GM18907 (cell line): Measurements from ENCODE around the gene LTBP2.

Source experiments
- ATAC-seq: cut with Tn5 transposase; IDR thresholded peaks from one replicate; pipeline ENCODE4 v1.9.1; 2021; ENCODE audit warnings: mild to moderate bottlenecking, moderate library complexity; ENCODE audit not compliant: unreplicated experiment

The LTBP2 gene

DNA sequence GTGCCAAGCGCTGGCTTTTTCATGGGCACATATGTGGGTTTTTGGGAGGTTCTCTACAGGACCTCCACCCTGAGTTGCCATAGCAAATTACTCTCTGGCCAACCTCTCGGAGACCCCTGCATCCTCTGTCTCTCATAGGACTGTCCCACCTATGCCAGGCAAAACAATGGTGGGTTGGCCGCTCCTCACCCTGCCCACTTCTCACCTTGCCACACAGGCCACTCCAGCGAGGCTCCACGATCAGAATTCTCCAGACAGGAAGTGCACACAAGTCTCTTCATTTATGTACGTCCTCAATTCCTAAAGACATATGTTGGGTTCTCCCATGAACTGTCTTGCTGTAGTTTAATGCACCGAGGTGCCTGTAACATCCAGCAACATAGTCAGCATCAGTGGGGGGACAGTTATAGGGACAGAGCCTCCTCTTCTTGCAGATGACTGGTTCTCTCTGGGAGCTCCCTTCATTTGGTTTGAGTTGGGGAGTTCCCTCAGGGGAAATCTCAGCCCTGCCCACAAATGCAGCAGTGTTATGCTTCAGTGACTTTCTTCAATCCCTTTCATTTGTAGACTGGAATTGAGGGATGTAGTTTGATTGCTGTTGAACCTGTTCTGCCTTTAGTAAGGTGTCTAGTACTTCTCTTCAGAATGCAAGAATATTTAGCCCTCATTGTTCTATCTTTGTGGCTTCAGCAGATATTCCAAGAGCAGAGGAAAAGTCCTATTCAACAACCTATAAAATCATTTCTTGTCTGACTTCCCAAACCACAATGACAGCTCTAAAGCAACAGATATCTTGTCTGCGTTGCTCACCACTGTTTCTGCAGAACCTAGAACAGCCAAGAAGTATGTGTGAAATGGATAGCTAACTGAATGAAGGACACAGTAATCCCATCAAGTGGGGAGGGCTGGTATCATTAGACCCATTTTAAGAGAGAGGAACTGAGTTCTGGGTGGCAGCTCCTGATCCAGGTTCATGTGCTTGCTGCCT is 2.8 kb upstream of the LTBP2 start:
- no peak for ATAC-seq

GRCh38 chr14:74613211-74613914 is 1.3 kb upstream of the LTBP2 start:
- ATAC-seq, result no peak

DNA sequence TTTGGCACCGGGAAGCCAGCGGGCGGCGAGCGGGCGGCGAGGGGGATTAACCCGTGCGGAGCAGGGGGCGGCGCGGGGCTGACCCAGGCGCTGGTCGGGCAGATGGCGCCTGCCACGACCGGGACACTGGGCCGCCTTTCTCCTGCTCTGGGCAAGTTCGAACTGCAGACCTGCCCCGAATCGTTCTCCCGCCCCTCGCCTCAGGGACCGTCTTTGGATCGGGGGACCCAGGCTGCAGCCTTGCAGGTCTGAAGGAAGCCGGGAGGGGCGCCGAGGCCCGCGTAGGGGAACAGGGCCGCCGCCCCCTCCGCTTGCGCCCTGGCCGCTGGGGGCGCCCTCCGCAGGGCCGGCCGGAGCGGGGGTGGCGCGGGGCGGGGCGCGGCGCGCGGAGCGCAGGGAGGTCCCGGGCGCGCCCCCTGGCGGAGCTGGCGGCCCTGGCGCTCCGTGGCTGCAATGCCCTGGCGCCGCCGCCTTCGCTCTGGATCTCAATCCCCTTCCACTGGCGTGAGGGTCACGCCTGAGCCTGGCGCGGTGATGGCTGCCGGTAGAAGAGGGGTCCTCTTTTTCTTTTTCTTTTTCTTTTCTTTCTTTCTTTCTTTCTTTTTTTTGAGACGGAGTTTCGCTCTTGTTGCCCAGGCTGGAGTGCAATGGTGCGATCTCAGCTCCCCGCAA is 449 bp upstream of the LTBP2 start:
- ATAC-seq, result peak; percentile 62

DNA sequence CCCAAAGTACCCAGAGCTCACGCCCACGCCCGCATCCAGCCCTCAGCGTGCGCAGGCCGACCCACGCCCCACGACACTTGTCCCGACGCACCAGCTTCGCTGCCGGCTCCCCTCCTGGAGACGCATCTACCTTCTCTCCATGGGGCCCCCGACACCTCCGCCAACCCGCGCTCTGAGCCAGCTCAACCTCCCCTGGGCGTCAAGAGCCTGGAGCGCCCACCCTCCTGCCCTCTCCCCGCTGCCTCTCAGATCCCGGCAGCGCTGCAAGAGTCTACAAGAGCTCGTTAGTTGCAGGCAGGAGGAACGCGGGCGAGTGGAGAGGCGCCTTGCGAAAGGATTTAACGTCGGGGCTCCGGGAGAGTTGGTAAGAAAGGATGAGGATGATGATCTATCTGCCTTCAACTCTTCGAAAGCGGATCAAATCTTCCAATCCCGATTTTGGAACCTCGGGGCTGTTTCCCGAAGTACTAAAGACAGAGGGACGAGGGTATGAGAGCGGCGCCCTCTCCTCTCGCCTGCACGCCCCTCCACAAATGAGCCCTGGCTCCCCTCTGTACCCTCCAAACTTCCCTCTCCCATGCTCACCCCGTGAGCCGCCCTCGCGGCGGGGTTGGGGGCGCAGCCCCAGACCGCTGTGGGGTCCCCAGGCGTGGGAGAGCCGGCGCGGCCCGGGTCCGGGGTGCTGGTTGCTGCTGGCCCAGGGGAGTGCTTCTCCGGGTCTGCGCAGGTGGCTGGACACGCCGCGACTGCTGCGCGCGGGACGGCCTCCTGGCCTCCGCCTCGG is 979 bp downstream of the LTBP2 start:
- no peak for ATAC-seq

DNA sequence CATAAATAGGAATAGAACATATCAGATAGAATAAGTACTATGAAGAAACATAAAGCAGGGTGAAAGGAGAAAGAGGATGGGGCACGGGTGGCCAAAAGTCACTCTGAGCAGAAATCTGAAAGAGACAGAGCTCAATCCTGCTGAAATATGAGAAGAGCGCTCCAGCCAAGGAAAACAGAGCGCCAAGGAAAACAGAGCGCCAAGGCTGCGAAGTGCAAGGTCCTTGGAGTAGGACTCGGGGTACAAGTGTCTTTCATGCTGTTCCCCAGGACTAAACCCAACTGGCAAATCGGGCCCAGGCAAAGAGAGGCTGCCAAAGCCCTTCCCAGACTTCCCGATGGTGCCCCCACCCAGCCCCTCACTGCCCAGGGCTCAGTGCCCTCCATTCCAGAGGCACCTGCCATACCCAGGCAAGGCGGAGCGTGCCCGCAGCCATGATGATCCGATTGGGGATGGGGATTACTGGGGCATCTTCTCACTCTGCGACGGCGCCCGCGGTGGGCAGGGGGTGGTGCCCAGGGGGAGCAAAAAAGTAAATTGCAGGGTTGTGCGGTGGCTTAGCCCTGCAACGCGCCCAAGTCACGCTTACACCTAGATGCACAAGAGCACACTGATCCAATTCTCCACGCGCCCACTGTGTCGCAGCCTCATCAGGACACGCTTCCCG is 1.7 kb downstream of the LTBP2 start:
- ATAC-seq, result no peak

DNA sequence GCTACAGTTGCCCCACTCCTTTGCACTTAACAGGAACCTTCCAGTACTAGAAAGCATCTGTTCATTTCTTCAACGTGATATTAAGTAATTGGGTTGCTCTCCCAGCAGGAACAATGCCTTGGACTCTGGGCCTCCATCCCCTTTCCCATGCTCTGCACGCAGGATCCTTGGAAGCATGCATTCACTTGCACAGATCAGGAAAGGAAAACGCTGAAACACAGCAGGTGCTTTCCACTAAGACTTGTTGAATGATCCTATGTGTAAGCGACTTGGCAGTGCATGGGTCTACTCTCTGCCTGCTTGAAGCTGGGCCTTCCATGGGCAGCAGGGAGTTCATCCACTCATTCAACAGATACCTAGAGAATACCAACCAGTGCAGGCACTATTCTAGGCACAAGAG is 2.3 kb downstream of the LTBP2 start:
- no peak for ATAC-seq

DNA sequence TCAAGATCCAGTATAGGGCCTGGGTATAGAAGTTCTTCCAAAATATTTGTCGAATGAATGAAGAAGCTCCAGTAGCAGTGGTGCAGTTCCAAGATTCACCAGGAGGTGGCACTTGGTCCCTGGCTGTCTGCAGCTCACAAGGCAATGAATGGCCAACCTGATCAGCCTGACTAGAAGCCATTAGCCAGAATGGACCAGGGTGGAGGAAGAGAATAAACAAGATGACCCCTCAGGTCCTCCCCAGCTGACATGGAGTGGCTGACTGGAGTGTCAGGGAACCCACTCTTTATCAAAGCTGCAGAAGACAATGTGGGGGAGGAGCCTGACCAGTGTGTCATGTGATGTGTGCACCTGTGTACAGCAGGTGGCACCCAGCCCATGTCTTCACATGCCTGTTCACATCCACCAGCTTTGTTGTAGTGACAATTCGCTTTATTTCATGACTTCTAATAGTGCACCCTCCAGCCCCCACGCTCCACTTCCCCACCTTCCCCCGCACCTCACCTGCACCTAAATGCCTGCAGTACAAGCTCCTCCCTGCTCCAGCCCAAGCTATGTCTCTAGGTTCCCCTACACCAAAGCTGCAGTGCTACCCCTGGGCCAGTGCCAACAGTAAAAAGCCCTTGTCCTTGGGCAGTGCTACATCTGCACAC is 3.0 kb downstream of the LTBP2 start:
- peak; percentile 40 for ATAC-seq

GRCh38 chr14:74606727-74607126 is 5.3 kb downstream of the LTBP2 start:
- ATAC-seq, result no peak

- ATAC-seq, result no peak
Observed at GRCh38 chr14:74605531-74606223, 6.4 kb downstream of the LTBP2 start.

GRCh38 chr14:74604911-74605310 is 7.1 kb downstream of the LTBP2 start:
- ATAC-seq, result no peak

DNA sequence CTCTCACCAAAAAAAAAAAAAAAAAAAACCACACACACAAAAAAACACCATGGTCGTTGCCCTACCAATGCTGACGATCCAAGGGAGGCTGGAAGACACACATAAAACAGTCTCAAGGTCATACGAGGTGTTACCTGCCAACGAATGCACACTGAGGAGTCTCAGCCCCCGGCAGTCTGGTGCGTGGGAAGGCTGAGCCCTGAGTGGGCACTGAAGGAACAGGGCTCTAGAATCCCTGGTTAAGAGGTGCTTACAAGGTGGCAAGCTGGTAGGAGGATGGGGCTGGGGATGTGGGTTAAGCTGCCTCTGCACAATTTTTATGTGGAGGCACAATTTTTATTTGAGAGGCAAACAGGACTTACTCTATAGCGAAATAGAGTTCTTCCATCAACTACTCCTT is 7.9 kb downstream of the LTBP2 start:
- ATAC-seq, result no peak

DNA sequence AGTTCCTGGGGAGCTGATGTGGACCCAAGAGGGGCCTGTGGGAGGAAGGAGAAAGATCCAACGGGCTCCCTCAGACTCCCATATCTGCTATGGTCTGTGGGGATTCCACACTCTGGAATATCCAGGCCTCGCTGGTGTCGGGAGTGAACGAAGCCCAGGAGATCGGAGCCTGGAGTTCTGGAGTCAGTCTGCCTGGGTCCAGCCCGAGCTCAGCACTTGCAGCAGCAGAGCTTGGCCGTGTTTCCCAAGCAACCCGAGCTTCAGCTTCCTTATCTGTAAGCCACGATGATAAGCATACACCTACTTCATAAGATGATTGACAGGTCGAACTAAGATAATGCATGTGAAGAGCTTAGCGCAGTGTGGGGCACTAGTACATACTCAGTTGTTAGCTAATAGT is 10.1 kb downstream of the LTBP2 start:
- ATAC-seq, result no peak

DNA sequence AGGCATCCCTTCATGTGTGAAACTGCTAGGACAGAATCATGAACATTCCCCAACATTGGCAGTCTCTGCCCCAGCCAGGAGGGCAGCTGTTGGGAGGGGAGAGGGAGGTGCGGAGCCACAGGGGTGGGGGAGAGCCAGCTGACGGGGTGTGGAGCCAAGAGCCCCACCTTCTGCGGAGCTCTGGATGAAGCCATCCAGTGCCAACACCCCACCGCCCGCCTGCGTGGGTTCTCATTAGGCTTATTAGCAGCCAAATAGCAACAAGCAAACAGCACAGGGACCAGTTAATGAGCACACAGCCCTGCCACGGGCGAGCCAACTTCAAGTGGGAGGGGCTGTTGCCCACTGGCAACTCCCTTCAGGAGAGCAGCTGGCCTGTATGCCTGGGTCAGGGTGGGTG is 12.1 kb downstream of the LTBP2 start:
- no peak for ATAC-seq

DNA sequence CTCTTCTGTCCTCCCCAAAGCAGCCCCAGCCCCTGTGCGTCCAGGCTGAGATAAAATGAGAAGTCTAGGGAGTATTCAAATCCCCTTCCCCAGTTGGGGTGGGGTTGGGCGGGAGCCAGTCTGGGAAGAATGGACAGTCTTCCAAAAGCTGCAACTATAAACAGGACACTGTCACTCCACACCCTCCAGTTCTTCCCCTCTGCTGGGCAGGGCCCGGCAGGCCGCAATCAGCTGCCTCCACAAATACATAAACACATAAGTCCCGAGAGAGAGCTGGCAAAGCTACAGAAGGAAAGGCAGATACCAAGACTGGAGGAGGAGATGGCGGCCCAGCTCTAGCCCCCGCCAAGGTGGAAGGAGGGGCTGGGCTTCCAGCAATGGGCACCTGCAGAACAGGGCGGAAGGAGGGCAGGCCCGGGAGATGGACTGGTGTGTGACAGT is 12.7 kb downstream of the LTBP2 start:
- no peak for ATAC-seq

- ATAC-seq, result no peak
Observed at GRCh38 chr14:74596741-74597450, 15.1 kb downstream of the LTBP2 start.

DNA sequence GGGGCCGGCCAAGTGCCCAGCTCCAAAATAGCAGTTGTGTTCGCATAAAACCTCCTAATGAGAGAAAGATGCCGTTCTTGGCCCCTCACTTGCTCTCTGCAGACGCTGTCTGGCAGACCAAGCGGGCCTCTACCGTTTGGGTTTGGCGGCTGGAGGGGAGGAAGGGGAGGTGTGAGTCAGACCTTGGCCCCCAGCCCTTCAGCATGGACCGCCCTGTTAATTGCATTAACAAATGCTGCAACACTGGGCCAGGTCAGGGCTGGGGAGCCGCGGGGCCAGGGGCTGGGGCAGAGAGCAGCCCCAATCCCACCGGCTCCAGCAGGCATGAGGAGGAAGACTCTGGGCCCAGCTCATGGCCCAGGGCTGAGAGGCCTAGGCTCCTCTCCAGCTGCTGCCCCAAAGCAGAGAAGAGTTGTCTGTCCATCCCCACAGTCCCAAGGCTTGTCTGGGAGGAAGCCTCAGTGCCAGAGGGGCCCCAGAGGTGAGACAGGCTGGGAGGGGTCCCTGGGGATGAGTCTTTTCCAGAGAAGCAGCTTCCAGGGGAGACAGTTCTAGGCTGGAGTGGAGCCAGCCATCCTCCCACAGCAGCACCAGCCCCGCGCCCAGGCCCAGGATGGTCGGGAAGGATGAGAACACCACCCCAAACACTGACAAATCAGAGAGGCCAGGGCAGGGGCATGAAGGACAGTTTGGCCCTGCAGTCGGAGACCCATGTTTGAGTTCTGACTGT is 16.9 kb downstream of the LTBP2 start:
- ATAC-seq, result no peak

GRCh38 chr14:74594606-74595005 is 17.4 kb downstream of the LTBP2 start:
- no peak for ATAC-seq

DNA sequence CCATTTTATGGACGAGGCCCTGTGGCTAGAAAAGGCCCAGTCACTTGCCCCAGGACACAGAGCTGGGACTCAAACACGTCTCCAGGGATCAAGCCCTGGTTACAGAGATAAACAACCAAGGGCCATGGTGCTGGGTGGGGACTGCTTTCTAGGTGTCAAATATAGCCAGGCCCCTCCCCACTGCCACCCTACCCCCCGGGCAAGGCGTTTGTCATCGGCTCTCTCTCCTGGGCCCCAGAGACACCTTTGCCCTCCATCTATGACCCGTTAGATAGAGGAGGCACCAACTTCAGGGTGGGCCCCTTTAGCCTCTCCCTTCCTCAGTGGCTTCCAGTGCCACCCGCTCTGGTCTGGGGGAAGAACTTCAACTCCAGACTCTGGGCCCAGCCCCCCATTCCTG is 18.0 kb downstream of the LTBP2 start:
- no peak for ATAC-seq
